RWPE1 (cell line): ENCODE results near the gene PDCD6IP.

Experiments used
- CTCF ChIA-PET: fragments of 350-600 bp; sonication (Branson Sonifier 250); formaldehyde crosslinking; extraction: SDS; loops from one replicate; lab custom pipeline; 2021; lab: Yijun Ruan, JAX
- POLR2A ChIA-PET: fragments of 400-600 bp; formaldehyde crosslinking; extraction: SDS; loops from one replicate; lab custom pipeline; 2020; ENCODE audit warnings: antibody characterized with exemption; ENCODE audit not compliant: low non-redundant PET; lab: Yijun Ruan, JAX
- DNase-seq: peaks from one replicate; pipeline ENCODE4 v3.0.0; 2012; ENCODE audit warnings: low spot score
- H3K27ac ChIP-seq: fragments of 450-650 bp; 2 replicates; pipeline ENCODE4 v1.5.1; 2017
- TF ChIP-seq, protein P1 (sequence below): fragments of 450-650 bp; conservative IDR thresholded peaks from 2 replicates; pipeline ENCODE4 v1.5.1; 2017; ENCODE audit warnings: low read depth, mild to moderate bottlenecking

The PDCD6IP gene

GRCh38 chr3:33792167-33792892 lies 6.1 kb upstream of the PDCD6IP start:
- no peak overlapping the region for H3K27ac ChIP-seq
- no peak for DNase-seq
- TF ChIP-seq, protein P1, sequence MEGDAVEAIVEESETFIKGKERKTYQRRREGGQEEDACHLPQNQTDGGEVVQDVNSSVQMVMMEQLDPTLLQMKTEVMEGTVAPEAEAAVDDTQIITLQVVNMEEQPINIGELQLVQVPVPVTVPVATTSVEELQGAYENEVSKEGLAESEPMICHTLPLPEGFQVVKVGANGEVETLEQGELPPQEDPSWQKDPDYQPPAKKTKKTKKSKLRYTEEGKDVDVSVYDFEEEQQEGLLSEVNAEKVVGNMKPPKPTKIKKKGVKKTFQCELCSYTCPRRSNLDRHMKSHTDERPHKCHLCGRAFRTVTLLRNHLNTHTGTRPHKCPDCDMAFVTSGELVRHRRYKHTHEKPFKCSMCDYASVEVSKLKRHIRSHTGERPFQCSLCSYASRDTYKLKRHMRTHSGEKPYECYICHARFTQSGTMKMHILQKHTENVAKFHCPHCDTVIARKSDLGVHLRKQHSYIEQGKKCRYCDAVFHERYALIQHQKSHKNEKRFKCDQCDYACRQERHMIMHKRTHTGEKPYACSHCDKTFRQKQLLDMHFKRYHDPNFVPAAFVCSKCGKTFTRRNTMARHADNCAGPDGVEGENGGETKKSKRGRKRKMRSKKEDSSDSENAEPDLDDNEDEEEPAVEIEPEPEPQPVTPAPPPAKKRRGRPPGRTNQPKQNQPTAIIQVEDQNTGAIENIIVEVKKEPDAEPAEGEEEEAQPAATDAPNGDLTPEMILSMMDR = no peak
- ChIA-PET POLR2A (no interaction called here), CTCF (no interaction called here)

DNA sequence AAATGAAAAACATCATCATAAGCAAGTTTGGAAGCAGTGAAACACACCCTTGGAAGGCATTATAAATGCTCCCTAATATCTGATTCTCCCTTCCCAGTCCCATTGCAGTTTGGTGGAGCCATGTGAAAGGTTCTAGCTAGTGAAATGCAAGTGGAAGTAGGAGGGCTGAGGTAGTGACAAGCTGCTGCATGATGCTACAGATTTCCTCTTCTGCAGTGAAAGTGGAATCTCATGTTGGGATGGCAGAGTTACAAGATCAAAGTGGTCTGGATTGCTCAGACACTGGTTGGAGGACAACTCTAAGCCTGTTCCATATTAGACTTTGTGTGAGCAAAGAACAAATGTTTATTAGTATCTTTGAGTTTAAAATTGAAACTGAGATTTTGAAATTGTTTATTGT lies 3.3 kb upstream of the PDCD6IP start:
- TF ChIP-seq, protein P1 = no peak
- POLR2A ChIA-PET = no interaction called here
- no peak overlapping the region for H3K27ac ChIP-seq
- no peak for DNase-seq
- CTCF ChIA-PET = no interaction called here

DNA sequence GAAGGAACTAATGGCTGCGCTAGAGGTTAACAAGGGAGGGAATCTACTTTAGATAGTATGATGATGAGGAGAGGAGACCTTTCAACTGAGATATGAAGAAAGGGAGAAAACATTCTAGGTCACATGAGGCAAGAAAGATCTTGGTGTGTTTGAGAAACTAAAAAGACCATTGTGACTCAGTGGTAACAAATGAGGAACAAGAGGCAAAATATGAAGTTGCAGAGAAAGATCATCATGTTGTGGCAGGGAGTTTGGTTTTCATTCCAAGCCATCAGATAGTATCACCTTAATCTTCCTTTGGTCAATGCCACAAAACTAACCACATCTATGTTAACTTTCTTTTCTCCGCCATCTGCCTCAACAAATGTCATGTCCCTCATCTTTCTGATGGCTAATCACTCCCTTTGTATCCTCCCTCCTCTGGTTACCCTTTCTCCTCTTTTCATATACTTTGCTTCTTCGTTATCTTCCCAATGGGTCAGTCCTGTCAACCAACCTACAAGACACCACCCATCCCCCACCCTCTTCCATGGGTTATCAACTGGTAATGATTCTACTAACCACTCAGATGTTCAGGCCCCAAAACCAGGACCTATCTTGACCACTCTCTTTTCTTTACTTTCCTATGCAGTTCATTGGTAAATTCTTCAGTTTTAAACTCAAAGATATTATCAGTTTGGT lies 2.4 kb upstream of the PDCD6IP start:
- H3K27ac ChIP-seq = no peak overlapping the region
- ChIA-PET POLR2A (no interaction called here), CTCF (no interaction called here)
- TF ChIP-seq, protein P1 = no peak
- DNase-seq = no peak

DNA sequence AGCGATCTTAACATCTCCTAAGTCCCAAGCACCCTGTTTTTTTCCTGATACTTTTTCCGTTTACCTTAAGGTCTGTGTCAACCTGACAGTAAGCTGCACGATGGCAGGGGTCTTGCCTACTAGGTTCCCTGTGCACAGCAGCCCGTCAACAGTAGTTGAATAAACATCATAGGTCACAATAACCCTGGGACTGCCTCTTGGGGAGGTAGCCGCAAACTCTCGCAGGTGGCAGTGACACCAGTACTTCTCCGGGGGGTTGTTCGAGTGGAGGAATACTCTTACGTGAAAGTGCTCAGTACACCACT lies 365 bp upstream of the PDCD6IP start:
- DNase-seq = no peak
- ChIA-PET CTCF (interaction anchor here (0.6 kb wide), 1 partner anchor 579 kb away, joined by 3 read pairs; no protein-coding TSS in a partner anchor), POLR2A (interaction anchor here (1.0 kb wide), 1 partner anchor 70 kb away, joined by 7 read pairs; no protein-coding TSS in a partner anchor)
- H3K27ac ChIP-seq = peak overlapping the region; percentile 99
- TF ChIP-seq, protein P1 = no peak

GRCh38 chr3:33799202-33799551 lies 747 bp downstream of the PDCD6IP start:
- H3K27ac ChIP-seq = peak overlapping the region; percentile 99
- TF ChIP-seq, protein P1 = no peak
- DNase-seq = no peak
- CTCF ChIA-PET = no interaction called here
- POLR2A ChIA-PET = interaction anchor here (0.5 to 0.7 kb wide), 2 partner anchors 372 to 1044 kb away, joined by 3 read pairs; no protein-coding TSS in a partner anchor

DNA sequence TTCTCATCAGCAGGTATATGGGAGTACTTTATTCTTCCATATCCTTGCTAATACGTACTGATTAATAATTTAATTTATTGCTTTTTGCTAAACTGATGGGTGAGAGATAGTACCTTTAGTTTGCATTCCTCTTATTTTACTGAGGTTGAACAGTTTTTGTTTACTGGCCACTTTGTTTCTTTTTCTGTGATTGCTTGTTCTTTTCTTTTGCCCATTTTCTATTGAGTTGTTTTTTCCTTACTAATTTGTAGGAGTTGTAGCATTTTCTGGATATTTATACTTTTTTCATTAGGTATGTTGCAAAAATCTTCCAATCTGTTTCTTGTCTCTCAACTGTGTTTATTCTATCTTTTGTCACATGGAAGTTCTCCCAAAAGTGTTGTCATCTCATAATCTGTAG lies 4.8 kb downstream of the PDCD6IP start:
- TF ChIP-seq, protein P1 = no peak
- POLR2A ChIA-PET = no interaction called here
- no peak overlapping the region for H3K27ac ChIP-seq
- DNase-seq = no peak
- CTCF ChIA-PET = no interaction called here
